Smooth muscle cell (in vitro differentiated cells): Measurements from ENCODE around the gene PIK3R6. TPM values are rescaled to one million over a fixed set of nuclear protein-coding genes. Genes with fewer than 3 reads are reported as not detected.

Experiments used
- DNase-seq: peaks from one replicate; lab custom pipeline; 2025; ENCODE audit not compliant: unreplicated experiment; lab: John Stamatoyannopoulos, UW
- H2AFZ ChIP-seq: fragments of 200-600 bp; sonication (generic); 2 replicates; pipeline ENCODE4 v1.6.0; 2016; ENCODE audit warnings: antibody characterized with exemption, low read depth, mild to moderate bottlenecking
- H3F3A ChIP-seq: fragments of 200-600 bp; sonication (generic); 2 replicates; pipeline ENCODE4 v1.6.0; 2017; ENCODE audit warnings: antibody characterized with exemption, low read depth
- H3K27ac ChIP-seq: fragments of 200-600 bp; sonication (generic); 2 replicates; pipeline ENCODE4 v1.5.1; 2016; ENCODE audit warnings: low read depth, mild to moderate bottlenecking
- H3K27me3 ChIP-seq: fragments of 200-600 bp; sonication (generic); 2 replicates; pipeline ENCODE4 v1.6.1; 2016; ENCODE audit warnings: low read depth, mild to moderate bottlenecking
- H3K36me3 ChIP-seq: fragments of 200-600 bp; sonication (generic); 2 replicates; pipeline ENCODE4 v1.5.1; 2016; ENCODE audit warnings: low read depth
- H3K4me1 ChIP-seq: fragments of 200-600 bp; sonication (generic); 2 replicates; pipeline ENCODE4 v1.5.1; 2016; ENCODE audit warnings: low read depth
- H3K4me2 ChIP-seq: fragments of 200-600 bp; sonication (generic); 2 replicates; pipeline ENCODE4 v1.6.0; 2016; ENCODE audit warnings: mild to moderate bottlenecking
- H3K4me3 ChIP-seq: fragments of 200-600 bp; sonication (generic); 2 replicates; pipeline ENCODE4 v1.5.1; 2016; ENCODE audit warnings: mild to moderate bottlenecking
- H3K79me2 ChIP-seq: fragments of 200-600 bp; sonication (generic); 2 replicates; pipeline ENCODE4 v1.6.0; 2016; ENCODE audit warnings: low read depth, mild to moderate bottlenecking
- H3K9ac ChIP-seq: fragments of 200-600 bp; sonication (generic); 2 replicates; pipeline ENCODE4 v1.6.0; 2016; ENCODE audit warnings: low read depth
- H3K9me3 ChIP-seq: fragments of 200-600 bp; sonication (generic); replicated peaks from 2 replicates; pipeline ENCODE4 v1.5.1; 2016; ENCODE audit warnings: low read depth
- H4K20me1 ChIP-seq: fragments of 200-600 bp; sonication (generic); 2 replicates; pipeline ENCODE4 v1.6.0; 2016; ENCODE audit warnings: low read depth
- CTCF ChIP-seq: fragments of 200-600 bp; sonication (generic); IDR thresholded peaks from 2 replicates; pipeline ENCODE4 v1.5.1; 2017; ENCODE audit warnings: borderline replicate concordance, mild to moderate bottlenecking, antibody characterized with exemption; ENCODE audit not compliant: insufficient read depth, poor library complexity, severe bottlenecking
- WGBS: methylation state at CpG from one replicate; pipeline ENCODE4 v1.1.7; 2016; ENCODE audit warnings: low lambda C conversion rate; 5-methylcytosine and 5-hydroxymethylcytosine counted together
- polyA plus RNA-seq: library from polyadenylated mRNA; unstranded; fragments of >200 nt; fragmentation: Nextera tagmentation; extraction: Ambion mirVana; gene quantifications from 2 replicates; pipeline ENCODE4 v1.2.1, GENCODE V29; 2016
- total RNA-seq: library from RNA; depleted of rRNA; stranded (reverse); fragments of >200 nt; gene quantifications from 2 replicates; pipeline ENCODE4 v1.2.3, GENCODE V29; 2014

The PIK3R6 gene
- total and polyA plus RNA-seq, 2 experiments from 2014 or later, result not detected

- Histone ChIP-seq H3F3A (no peaks in the 10 kb centered on the region), H3K9me3 (no peaks in the 10 kb centered on the region), H3K4me3 (no peak overlapping the region), H3K9ac (no peak overlapping the region), H4K20me1 (no peaks in the 10 kb centered on the region), H3K36me3 (no peaks in the 10 kb centered on the region), H3K27me3 (peaks cover 5% of the 10 kb centered on the region), H3K4me2 (no peak overlapping the region), H2AFZ (no peak overlapping the region), H3K27ac (no peak overlapping the region), H3K79me2 (no peaks in the 10 kb centered on the region), H3K4me1 (no peaks in the 10 kb centered on the region)
- WGBS, result 80% methylated on average over 2 of the region's 2 CpGs
- no peak for DNase-seq
- TF ChIP-seq CTCF, result no peak
These were observed 36.7 kb upstream of the PIK3R6 start for GRCh38 chr17:8904201-8904600.

GRCh38 chr17:8900626-8901585 lies 33.4 kb upstream of the PIK3R6 start:
- no peaks in the 10 kb centered on the region for H3K79me2 ChIP-seq
- no peak overlapping the region for H3K4me3 ChIP-seq
- no peak overlapping the region for H3K4me2 ChIP-seq
- no peaks in the 10 kb centered on the region for H3K36me3 ChIP-seq
- no peak overlapping the region for H2AFZ ChIP-seq
- no peak overlapping the region for H3K27ac ChIP-seq
- WGBS, result 77% methylated on average over 15 of the region's 15 CpGs
- DNase-seq, result no peak
- no peaks in the 10 kb centered on the region for H3F3A ChIP-seq
- no peaks in the 10 kb centered on the region for H3K4me1 ChIP-seq
- no peak overlapping the region for H3K9ac ChIP-seq
- H3K27me3 ChIP-seq, result peaks cover 5% of the 10 kb centered on the region
- TF ChIP-seq CTCF, result no peak
- no peaks in the 10 kb centered on the region for H4K20me1 ChIP-seq
- H3K9me3 ChIP-seq, result no peaks in the 10 kb centered on the region

- H4K20me1 ChIP-seq, result no peaks in the 10 kb centered on the region
- H3K27ac ChIP-seq, result no peak overlapping the region
- WGBS, result 86% methylated on average over 6 of the region's 6 CpGs
- H3K9ac ChIP-seq, result no peak overlapping the region
- H3K9me3 ChIP-seq, result no peaks in the 10 kb centered on the region
- no peaks in the 10 kb centered on the region for H3F3A ChIP-seq
- H2AFZ ChIP-seq, result no peak overlapping the region
- H3K36me3 ChIP-seq, result no peaks in the 10 kb centered on the region
- TF ChIP-seq CTCF, result no peak
- no peaks in the 10 kb centered on the region for H3K79me2 ChIP-seq
- no peaks in the 10 kb centered on the region for H3K4me1 ChIP-seq
- H3K4me2 ChIP-seq, result no peak overlapping the region
- H3K27me3 ChIP-seq, result peaks cover 5% of the 10 kb centered on the region
- no peak for DNase-seq
- H3K4me3 ChIP-seq, result no peak overlapping the region
These were observed 32.7 kb upstream of the PIK3R6 start for GRCh38 chr17:8900207-8900606.
